ENCODE data around the gene COBLL1.
A peak's percentile ranks its signal among the peaks of the same experiment; 100 is the strongest.

The COBLL1 gene

DNA sequence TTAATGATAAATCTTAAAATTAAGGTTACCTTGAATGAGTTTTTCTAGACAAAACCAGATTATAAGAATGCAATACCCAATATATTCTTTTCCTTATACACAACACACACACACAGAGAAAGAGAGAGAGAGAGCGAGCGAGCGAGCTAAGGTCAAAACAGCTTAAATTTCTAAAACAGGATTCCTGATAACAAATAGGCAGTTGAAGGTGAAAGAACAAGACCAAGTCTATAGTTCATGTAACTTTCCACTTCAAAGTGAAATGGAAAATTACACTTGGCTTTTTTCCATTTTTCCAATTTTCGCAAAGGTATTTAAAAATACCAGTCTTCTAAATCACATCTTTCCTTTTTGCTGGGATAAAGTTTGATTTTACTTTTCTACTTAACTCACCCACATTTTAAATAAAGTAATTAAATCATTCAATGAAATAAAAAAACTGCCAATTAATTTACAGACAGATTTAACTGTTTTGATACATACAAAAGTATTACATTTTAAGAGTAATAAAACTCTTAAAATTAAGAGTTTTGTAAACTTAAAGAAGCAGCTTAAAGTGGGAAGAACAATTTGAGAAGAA lies 98.8 kb downstream of the COBLL1 start:
- H3K79me2 ChIP-seq (ENCODE audit: control insufficient read depth, insufficient read depth, low read length, unreplicated experiment): no peaks in the 10 kb centered on the region

DNA sequence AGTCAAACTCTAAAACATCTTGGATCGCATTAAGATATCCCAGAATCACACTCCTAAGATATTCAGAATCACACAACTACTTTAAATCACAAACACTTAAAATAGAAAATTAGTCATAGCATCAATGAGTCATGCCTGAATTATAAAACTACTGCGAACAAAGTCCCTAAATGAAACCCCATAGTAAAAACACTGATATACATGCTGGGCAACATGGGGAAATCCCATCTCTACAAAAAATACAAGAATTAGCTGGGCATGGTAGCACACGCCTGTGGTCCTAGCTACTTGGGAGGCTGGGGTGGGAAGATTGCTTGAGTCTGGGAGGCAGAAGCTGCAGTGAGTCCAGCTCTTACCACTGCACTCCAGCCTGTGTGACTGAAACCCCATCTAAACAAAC lies 101.7 kb downstream of the COBLL1 start:
- Histone ChIP-seq H2AFZ (ENCODE audit: low read length, unreplicated experiment) (no peak overlapping the region), H3K4me3 (ENCODE audit: low read depth, low read length) (peak overlapping the region; percentile 30; the same call in 1 of the 2 replicates), H3K79me2 (ENCODE audit: control insufficient read depth, insufficient read depth, low read length, unreplicated experiment) (no peaks in the 10 kb centered on the region), H3K27me3 (ENCODE audit: insufficient read depth, low read length) (no peaks in the 10 kb centered on the region), H3K36me3 (ENCODE audit: insufficient read depth, low read length) (no peaks in the 10 kb centered on the region), H3K27ac (ENCODE audit: low read depth, low read length) (peak overlapping the region; percentile 38; the same call in 1 of the 2 replicates), H3K4me1 (ENCODE audit: control insufficient read depth, insufficient read depth, low read length, unreplicated experiment) (peaks cover 22% of the 10 kb centered on the region)

More for the DNA sequence above, 98.8 kb downstream of the COBLL1 start:
- H2AFZ ChIP-seq (ENCODE audit: low read length, unreplicated experiment): no peak overlapping the region
- no peaks in the 10 kb centered on the region for H3K27me3 ChIP-seq (ENCODE audit: insufficient read depth, low read length)
- H3K4me3 ChIP-seq (ENCODE audit: low read depth, low read length): no peak overlapping the region
- H3K27ac ChIP-seq (ENCODE audit: low read depth, low read length): no peak overlapping the region
- no peaks in the 10 kb centered on the region for H3K36me3 ChIP-seq (ENCODE audit: insufficient read depth, low read length)
- peaks cover 29% of the 10 kb centered on the region for H3K4me1 ChIP-seq (ENCODE audit: control insufficient read depth, insufficient read depth, low read length, unreplicated experiment)

DNA sequence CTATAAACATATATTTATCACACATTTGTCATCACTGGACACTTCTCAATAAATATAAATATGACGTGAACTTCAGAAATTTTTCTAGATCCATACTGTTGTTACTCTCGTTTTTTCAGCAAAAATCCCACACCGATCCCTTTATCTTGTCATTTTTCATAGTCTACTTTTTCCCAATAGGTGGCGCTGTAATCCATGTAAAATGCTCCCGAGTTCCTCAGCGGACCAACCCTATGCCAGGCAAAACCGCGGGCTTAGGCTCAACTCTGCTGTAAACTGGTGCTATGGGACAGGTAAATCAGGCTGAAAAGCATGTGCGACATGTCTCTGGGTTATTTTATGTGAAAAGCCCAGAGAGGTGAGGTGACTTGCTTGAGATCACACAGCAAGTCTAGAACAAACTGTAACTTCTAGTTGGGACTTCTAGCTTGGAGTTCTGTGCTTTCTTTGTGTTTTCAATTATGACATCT lies 104.0 kb downstream of the COBLL1 start:
- Histone ChIP-seq H3K4me1 (ENCODE audit: control insufficient read depth, insufficient read depth, low read length, unreplicated experiment) (peaks cover 22% of the 10 kb centered on the region), H3K4me3 (ENCODE audit: low read depth, low read length) (peak overlapping the region; percentile 35), H3K27ac (ENCODE audit: low read depth, low read length) (no peak overlapping the region), H3K79me2 (ENCODE audit: control insufficient read depth, insufficient read depth, low read length, unreplicated experiment) (no peaks in the 10 kb centered on the region), H2AFZ (ENCODE audit: low read length, unreplicated experiment) (peak overlapping the region; percentile 3), H3K27me3 (ENCODE audit: insufficient read depth, low read length) (no peaks in the 10 kb centered on the region), H3K36me3 (ENCODE audit: insufficient read depth, low read length) (no peaks in the 10 kb centered on the region)

DNA sequence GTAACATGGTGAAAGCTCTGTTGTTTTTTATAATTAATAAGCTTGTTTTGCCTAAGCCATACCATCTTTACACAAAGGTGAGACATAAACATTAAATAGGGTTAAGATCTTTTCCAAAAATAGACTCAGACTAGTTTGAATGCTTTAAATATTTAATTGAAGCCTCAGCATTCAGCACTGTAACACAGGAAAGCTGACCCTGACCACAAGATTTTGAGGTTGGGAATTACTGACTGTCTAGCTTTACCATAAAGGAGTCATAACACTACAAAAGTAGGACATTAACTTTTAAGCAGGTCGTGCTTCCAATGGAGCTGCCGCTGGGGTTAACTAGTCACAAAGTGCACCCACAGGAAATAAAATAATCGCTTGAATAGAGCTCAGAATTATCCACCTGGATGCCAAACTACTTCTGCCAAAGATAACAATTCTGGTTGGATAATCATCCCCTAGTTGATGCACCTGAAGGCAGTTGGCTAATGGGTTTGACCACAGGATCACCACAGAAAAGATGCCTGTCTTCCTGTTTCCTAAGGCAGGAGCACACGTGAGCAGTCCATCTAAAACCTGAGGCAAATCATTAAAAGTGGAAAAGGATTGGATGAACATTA lies 106.2 kb downstream of the COBLL1 start:
- Histone ChIP-seq H3K4me1 (ENCODE audit: control insufficient read depth, insufficient read depth, low read length, unreplicated experiment) (peaks cover 20% of the 10 kb centered on the region), H3K36me3 (ENCODE audit: insufficient read depth, low read length) (no peaks in the 10 kb centered on the region), H3K79me2 (ENCODE audit: control insufficient read depth, insufficient read depth, low read length, unreplicated experiment) (no peaks in the 10 kb centered on the region), H3K4me3 (ENCODE audit: low read depth, low read length) (no peak overlapping the region), H3K27ac (ENCODE audit: low read depth, low read length) (no peak overlapping the region), H2AFZ (ENCODE audit: low read length, unreplicated experiment) (no peak overlapping the region), H3K27me3 (ENCODE audit: insufficient read depth, low read length) (no peaks in the 10 kb centered on the region)

DNA sequence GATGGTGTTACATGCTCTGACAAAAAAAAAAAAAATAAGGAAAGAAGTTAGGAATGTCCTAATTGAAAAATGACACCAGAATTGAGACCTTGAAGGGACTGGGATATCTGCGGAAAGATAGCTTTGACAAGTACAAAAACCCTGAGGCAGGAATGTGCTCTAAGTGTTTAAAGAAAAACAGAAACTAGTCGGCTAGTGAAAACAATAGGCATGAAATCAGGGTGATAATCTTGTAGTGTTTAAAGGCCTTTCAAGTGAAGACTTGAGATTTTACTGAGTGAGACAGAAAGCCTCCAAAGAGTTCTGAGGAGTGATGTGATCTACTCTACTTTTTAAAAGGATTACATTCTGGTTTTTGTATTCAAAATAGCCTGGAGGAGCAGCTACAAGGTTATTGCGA lies 107.4 kb downstream of the COBLL1 start:
- Histone ChIP-seq H3K27ac (ENCODE audit: low read depth, low read length) (no peak overlapping the region), H3K27me3 (ENCODE audit: insufficient read depth, low read length) (no peaks in the 10 kb centered on the region), H3K36me3 (ENCODE audit: insufficient read depth, low read length) (no peaks in the 10 kb centered on the region), H2AFZ (ENCODE audit: low read length, unreplicated experiment) (no peak overlapping the region), H3K79me2 (ENCODE audit: control insufficient read depth, insufficient read depth, low read length, unreplicated experiment) (no peaks in the 10 kb centered on the region), H3K4me1 (ENCODE audit: control insufficient read depth, insufficient read depth, low read length, unreplicated experiment) (peaks cover 9% of the 10 kb centered on the region), H3K4me3 (ENCODE audit: low read depth, low read length) (no peak overlapping the region)

DNA sequence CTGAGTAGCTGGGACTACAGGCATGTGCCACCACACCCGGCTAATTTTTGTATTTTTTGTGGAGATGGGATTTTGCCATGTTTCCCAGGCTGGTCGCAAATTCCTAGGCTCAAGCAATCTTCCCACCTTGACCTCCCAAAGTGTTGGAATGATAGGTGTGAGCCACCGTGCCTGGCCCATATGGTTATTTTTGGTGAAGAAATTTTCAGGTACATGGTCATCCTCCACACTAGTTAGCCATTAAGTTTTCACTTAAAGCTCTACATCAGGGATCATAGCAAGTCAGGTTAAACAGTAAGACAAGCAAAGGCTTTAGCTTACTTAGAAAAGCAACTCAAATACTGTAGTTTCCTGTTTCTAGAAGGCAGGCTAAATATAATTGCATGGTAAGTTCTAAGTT lies 116.1 kb downstream of the COBLL1 start:
- no peak overlapping the region for H3K4me3 ChIP-seq (ENCODE audit: low read depth, low read length)
- H3K27ac ChIP-seq (ENCODE audit: low read depth, low read length): no peak overlapping the region
- no peaks in the 10 kb centered on the region for H3K79me2 ChIP-seq (ENCODE audit: control insufficient read depth, insufficient read depth, low read length, unreplicated experiment)
- peaks cover 20% of the 10 kb centered on the region for H3K4me1 ChIP-seq (ENCODE audit: control insufficient read depth, insufficient read depth, low read length, unreplicated experiment)
- no peaks in the 10 kb centered on the region for H3K36me3 ChIP-seq (ENCODE audit: insufficient read depth, low read length)
- H3K27me3 ChIP-seq (ENCODE audit: insufficient read depth, low read length): no peaks in the 10 kb centered on the region
- H2AFZ ChIP-seq (ENCODE audit: low read length, unreplicated experiment): no peak overlapping the region

DNA sequence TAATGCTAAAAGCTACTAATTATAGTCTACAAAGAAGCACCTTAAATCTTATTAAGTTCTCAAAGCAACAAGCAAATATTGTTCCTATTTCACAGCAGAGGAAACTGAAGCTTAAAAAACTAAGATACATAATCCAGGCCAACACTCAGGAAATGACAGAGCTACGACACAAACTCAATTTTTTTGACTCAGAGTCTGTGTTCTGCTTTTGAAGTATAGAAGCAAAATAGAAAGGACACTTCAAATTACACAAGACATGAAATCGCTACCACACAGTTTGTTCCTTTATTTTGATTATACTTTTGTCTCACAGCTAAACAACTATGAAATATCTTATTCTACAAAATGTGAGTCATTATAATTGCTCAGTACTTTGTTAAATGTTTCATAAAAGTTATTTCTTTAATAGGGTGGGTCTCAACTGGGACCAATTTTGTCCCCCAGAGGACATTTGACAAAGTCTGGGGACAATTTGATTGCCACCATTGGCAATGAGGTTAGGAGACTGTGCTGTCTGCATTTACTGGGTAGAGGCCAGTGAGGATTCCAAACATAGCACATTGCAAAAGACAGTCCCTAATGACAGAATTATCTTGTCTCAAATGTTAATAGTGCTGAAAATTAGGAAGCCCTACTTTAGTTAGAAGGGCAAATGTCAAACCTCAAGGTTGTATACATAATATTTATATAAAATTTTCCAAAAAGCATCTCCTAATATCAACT lies 118.8 kb downstream of the COBLL1 start:
- H3K27me3 ChIP-seq (ENCODE audit: insufficient read depth, low read length): no peaks in the 10 kb centered on the region
- no peaks in the 10 kb centered on the region for H3K36me3 ChIP-seq (ENCODE audit: insufficient read depth, low read length)
- H3K4me1 ChIP-seq (ENCODE audit: control insufficient read depth, insufficient read depth, low read length, unreplicated experiment): peaks cover 22% of the 10 kb centered on the region
- peak overlapping the region; percentile 40 for H2AFZ ChIP-seq (ENCODE audit: low read length, unreplicated experiment)
- H3K4me3 ChIP-seq (ENCODE audit: low read depth, low read length): peak overlapping the region; percentile 32; the same call in 1 of the 2 replicates
- H3K27ac ChIP-seq (ENCODE audit: low read depth, low read length): peak overlapping the region; percentile 24
- no peaks in the 10 kb centered on the region for H3K79me2 ChIP-seq (ENCODE audit: control insufficient read depth, insufficient read depth, low read length, unreplicated experiment)

DNA sequence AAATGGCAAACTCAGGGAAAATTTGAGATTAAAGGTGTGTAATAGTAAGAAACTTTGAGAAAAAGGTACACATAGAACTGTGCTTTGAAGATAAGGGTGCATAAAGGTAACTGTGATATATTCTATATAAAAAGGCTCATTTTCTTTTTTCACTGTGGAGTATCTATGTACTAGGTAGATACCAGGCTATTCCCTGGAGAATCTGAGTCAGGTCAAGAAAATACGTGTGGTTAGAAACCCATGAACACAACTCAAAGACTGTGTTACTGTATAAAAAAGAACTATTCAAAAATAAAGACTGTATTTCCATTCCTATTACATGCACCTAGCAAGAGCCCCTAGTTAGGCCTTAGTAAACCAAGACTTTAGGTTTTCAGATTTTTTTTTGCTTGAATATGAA lies 120.2 kb downstream of the COBLL1 start:
- Histone ChIP-seq H3K27ac (ENCODE audit: low read depth, low read length) (no peak overlapping the region), H3K4me3 (ENCODE audit: low read depth, low read length) (no peak overlapping the region), H3K27me3 (ENCODE audit: insufficient read depth, low read length) (no peaks in the 10 kb centered on the region), H3K36me3 (ENCODE audit: insufficient read depth, low read length) (no peaks in the 10 kb centered on the region), H3K79me2 (ENCODE audit: control insufficient read depth, insufficient read depth, low read length, unreplicated experiment) (no peaks in the 10 kb centered on the region), H3K4me1 (ENCODE audit: control insufficient read depth, insufficient read depth, low read length, unreplicated experiment) (peaks cover 22% of the 10 kb centered on the region), H2AFZ (ENCODE audit: low read length, unreplicated experiment) (no peak overlapping the region)

DNA sequence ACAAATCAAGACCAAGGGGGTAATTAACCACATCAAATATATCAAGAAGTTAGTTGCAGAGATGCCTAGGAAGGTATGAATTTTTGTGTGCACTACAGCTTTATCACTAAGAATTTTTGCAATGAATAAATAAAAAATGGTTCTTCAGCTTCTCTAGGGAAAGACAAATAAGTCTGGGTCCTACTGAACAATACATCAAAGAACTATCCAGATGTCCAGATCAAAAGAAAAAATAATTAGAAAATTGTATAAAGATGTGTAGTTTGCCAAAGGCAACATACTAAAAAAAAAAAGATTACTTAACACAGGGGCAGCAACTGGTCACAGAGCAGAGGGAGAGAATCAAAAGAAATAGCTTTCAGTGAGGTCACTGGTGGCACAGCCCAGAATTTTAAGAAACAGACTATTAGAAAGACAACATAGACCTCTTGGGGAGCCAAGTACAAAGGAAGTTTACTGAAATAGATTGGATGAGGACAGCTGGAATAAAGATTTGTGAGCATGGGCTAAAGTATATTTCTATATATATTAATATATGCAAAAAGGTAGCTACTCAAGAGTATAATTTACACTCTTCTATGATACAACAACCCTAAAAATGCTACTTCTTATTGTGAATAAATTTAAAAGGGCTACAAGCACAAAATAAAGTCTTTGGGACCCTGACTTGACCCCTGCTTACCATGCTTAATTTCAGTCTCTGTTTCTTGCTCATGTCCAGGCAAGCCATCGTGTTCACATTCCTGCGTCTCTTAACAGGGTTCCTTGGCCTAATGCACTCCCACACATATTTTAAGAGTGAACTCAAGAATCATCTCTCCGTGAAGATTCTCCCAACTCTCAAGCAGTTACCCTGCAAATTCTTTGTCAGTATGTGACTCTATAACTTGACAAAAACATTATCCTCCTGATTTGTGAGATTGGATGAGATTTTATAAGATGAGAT lies 121.4 kb downstream of the COBLL1 start:
- H3K27me3 ChIP-seq (ENCODE audit: insufficient read depth, low read length): no peaks in the 10 kb centered on the region
- no peaks in the 10 kb centered on the region for H3K36me3 ChIP-seq (ENCODE audit: insufficient read depth, low read length)
- H3K4me1 ChIP-seq (ENCODE audit: control insufficient read depth, insufficient read depth, low read length, unreplicated experiment): peaks cover 26% of the 10 kb centered on the region
- no peak overlapping the region for H3K27ac ChIP-seq (ENCODE audit: low read depth, low read length)
- no peak overlapping the region for H3K4me3 ChIP-seq (ENCODE audit: low read depth, low read length)
- peak overlapping the region; percentile 7 for H2AFZ ChIP-seq (ENCODE audit: low read length, unreplicated experiment)
- no peaks in the 10 kb centered on the region for H3K79me2 ChIP-seq (ENCODE audit: control insufficient read depth, insufficient read depth, low read length, unreplicated experiment)

Data from ACC112 (cell line).